OCI-LY1 (cell line): ENCODE data around the gene ZNF75A.

Experiments
- H2AFZ ChIP-seq: fragments of 200-600 bp; sonication (generic), shearing (Covaris generic); 2 replicates; pipeline ENCODE4 v1.6.0; 2014; ENCODE audit warnings: antibody characterized with exemption, mild to moderate bottlenecking, low read length
- H3F3A ChIP-seq: fragments of 200-600 bp; sonication (generic), shearing (Covaris generic); 2 replicates; pipeline ENCODE4 v1.6.0; 2014; ENCODE audit warnings: mild to moderate bottlenecking, antibody characterized with exemption, low read length, moderate library complexity; ENCODE audit not compliant: insufficient read depth
- H3K27ac ChIP-seq: fragments of 200-600 bp; sonication (generic); 2 replicates; pipeline ENCODE4 v1.5.1; 2014; ENCODE audit warnings: low read length, mixed run types, mild to moderate bottlenecking, low read depth; ENCODE audit not compliant: poor library complexity, severe bottlenecking
- H3K27me3 ChIP-seq: fragments of 200-600 bp; sonication (generic); 2 replicates; pipeline ENCODE4 v1.6.0; 2014; ENCODE audit warnings: antibody characterized with exemption, mild to moderate bottlenecking, low read length, moderate library complexity; ENCODE audit not compliant: insufficient read depth
- H3K36me3 ChIP-seq: fragments of 200-600 bp; sonication (generic); 2 replicates; pipeline ENCODE4 v1.6.1; 2014; ENCODE audit warnings: mild to moderate bottlenecking, antibody characterized with exemption, low read length, moderate library complexity, mixed read lengths; ENCODE audit not compliant: insufficient read depth
- H3K4me1 ChIP-seq: fragments of 200-600 bp; sonication (generic); 2 replicates; pipeline ENCODE4 v1.5.1; 2014; ENCODE audit warnings: mild to moderate bottlenecking, low read length, moderate library complexity; ENCODE audit not compliant: insufficient read depth, severe bottlenecking
- H3K4me2 ChIP-seq: fragments of 200-600 bp; sonication (generic), shearing (Covaris generic); 2 replicates; pipeline ENCODE4 v1.6.1; 2014; ENCODE audit warnings: low read length
- H3K4me3 ChIP-seq: fragments of 200-600 bp; sonication (generic); 2 replicates; pipeline ENCODE4 v1.5.1; 2014; ENCODE audit warnings: low read length, low read depth, mild to moderate bottlenecking, mixed read lengths; ENCODE audit not compliant: poor library complexity, severe bottlenecking
- H3K79me2 ChIP-seq: fragments of 200-600 bp; shearing (Covaris generic); 2 replicates; pipeline ENCODE4 v1.6.1; 2016; ENCODE audit warnings: mixed run types, low read length, mixed read lengths; ENCODE audit not compliant: insufficient read depth
- H3K9ac ChIP-seq: fragments of 200-600 bp; sonication (generic), shearing (Covaris generic); 2 replicates; pipeline ENCODE4 v1.6.1; 2014; ENCODE audit warnings: mild to moderate bottlenecking, low read length, mixed read lengths
- H3K9me2 ChIP-seq: fragments of 200-600 bp; sonication (generic), shearing (Covaris generic); 2 replicates; pipeline ENCODE4 v1.6.1; 2014; ENCODE audit warnings: low read depth, mild to moderate bottlenecking, low read length, mixed read lengths
- H3K9me3 ChIP-seq: fragments of 200-600 bp; shearing (Covaris generic); 2 replicates; pipeline ENCODE4 v1.6.1; 2014; ENCODE audit warnings: low read length, mixed read lengths
- H4K20me1 ChIP-seq: fragments of 200-600 bp; sonication (generic), shearing (Covaris generic); 2 replicates; pipeline ENCODE4 v1.6.0; 2016; ENCODE audit warnings: mild to moderate bottlenecking, low read length; ENCODE audit not compliant: insufficient read depth
- CTCF ChIP-seq: fragments of 200-600 bp; sonication (generic), shearing (Covaris generic); IDR thresholded peaks from 2 replicates; pipeline ENCODE4 v1.5.1; 2017; ENCODE audit warnings: mild to moderate bottlenecking, antibody characterized with exemption, low read length, moderate library complexity, mixed read lengths
- EZH2 ChIP-seq: fragments of 200-600 bp; sonication (generic), shearing (Covaris generic); IDR thresholded peaks from 2 replicates; pipeline ENCODE4 v1.8.0; 2017; ENCODE audit warnings: borderline replicate concordance, mixed run types, mild to moderate bottlenecking, antibody characterized with exemption, low read length, moderate library complexity, mixed read lengths

The ZNF75A gene

GRCh38 chr16:3292604-3293003 lies 12.7 kb upstream of the ZNF75A start:
- Histone ChIP-seq H3K9me3 (peaks cover 63% of the 10 kb centered on the region), H3K4me1 (no peaks in the 10 kb centered on the region), H4K20me1 (no peaks in the 10 kb centered on the region)

GRCh38 chr16:3295209-3295608 lies 10.1 kb upstream of the ZNF75A start:
- H3F3A ChIP-seq: no peaks in the 10 kb centered on the region
- no peaks in the 10 kb centered on the region for H3K27me3 ChIP-seq
- no peaks in the 10 kb centered on the region for H3K79me2 ChIP-seq
- no peak overlapping the region for H3K4me2 ChIP-seq
- H3K9me2 ChIP-seq: no peaks in the 10 kb centered on the region
- no peak overlapping the region for H2AFZ ChIP-seq
- H3K9ac ChIP-seq: no peak overlapping the region
- peaks cover 60% of the 10 kb centered on the region for H3K36me3 ChIP-seq
- no peak overlapping the region for H3K4me3 ChIP-seq
- H3K27ac ChIP-seq: no peak overlapping the region
- peaks cover 62% of the 10 kb centered on the region for H3K9me3 ChIP-seq
- H4K20me1 ChIP-seq: no peaks in the 10 kb centered on the region
- no peak for TF ChIP-seq EZH2
- no peak for TF ChIP-seq CTCF
- H3K4me1 ChIP-seq: no peaks in the 10 kb centered on the region

More at GRCh38 chr16:3292604-3293003, 12.7 kb upstream of the ZNF75A start:
- Histone ChIP-seq H3K9ac (no peak overlapping the region), H3F3A (no peaks in the 10 kb centered on the region), H3K36me3 (peaks cover 75% of the 10 kb centered on the region), H3K27me3 (no peaks in the 10 kb centered on the region), H3K79me2 (no peaks in the 10 kb centered on the region), H3K9me2 (no peaks in the 10 kb centered on the region), H3K27ac (no peak overlapping the region), H3K4me3 (no peak overlapping the region), H2AFZ (no peak overlapping the region), H3K4me2 (no peak overlapping the region)
- TF ChIP-seq EZH2: no peak
- no peak for TF ChIP-seq CTCF

DNA sequence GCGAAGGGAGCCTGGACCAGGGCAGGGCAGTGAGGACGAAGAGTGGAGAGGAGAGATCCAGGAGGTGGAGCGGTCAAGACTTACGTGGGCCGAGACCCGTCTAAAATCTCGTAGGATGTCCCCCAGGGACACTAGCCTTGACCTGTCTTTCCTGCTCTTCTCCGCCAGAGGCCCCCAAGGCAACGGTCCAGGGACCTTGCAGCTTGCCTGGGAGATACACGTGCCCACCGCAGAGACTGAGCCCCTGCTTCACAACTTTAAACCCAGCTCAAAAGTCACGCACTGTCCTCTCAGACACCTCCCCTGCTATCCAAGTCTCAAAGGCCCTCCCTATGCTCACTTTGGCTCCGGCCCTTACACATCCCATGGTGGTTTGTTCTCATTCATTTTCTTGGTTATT lies 9.5 kb upstream of the ZNF75A start:
- TF ChIP-seq EZH2 (no peak), CTCF (no peak)
- peaks cover 60% of the 10 kb centered on the region for H3K9me3 ChIP-seq
- no peak overlapping the region for H3K9ac ChIP-seq
- H3K9me2 ChIP-seq: no peaks in the 10 kb centered on the region
- no peaks in the 10 kb centered on the region for H3K79me2 ChIP-seq
- no peaks in the 10 kb centered on the region for H3F3A ChIP-seq
- peaks cover 59% of the 10 kb centered on the region for H3K36me3 ChIP-seq
- no peak overlapping the region for H3K4me3 ChIP-seq
- H3K27me3 ChIP-seq: no peaks in the 10 kb centered on the region
- no peak overlapping the region for H3K27ac ChIP-seq
- H4K20me1 ChIP-seq: no peaks in the 10 kb centered on the region
- H3K4me2 ChIP-seq: no peak overlapping the region
- H2AFZ ChIP-seq: no peak overlapping the region
- H3K4me1 ChIP-seq: no peaks in the 10 kb centered on the region
